K562 (cell line): ENCODE measurements around the gene HEMGN. TPM values are rescaled to one million over a fixed set of nuclear protein-coding genes. Genes with fewer than 3 reads are reported as not detected.

Experiments used
- ATF2 ChIP-seq: sonication (generic); formaldehyde crosslinking; IDR thresholded peaks from 2 replicates; pipeline ENCODE4 v1.8.1; 2022; ENCODE audit warnings: missing genetic modification reagents
- CBFA2T3 ChIP-seq: fragments of 450-650 bp; IDR thresholded peaks from 2 replicates; pipeline ENCODE4 v1.6.1; 2017
- CBFB ChIP-seq: sonication (generic); formaldehyde crosslinking; IDR thresholded peaks from 2 replicates; pipeline ENCODE4 v1.4.0; 2020; ENCODE audit warnings: mild to moderate bottlenecking, missing genetic modification reagents
- CBX5 ChIP-seq: IDR thresholded peaks from 2 replicates; pipeline ENCODE4 v1.6.1; 2014; ENCODE audit warnings: low read depth, borderline replicate concordance
- DACH1 ChIP-seq: fragments of 450-650 bp; IDR thresholded peaks from 2 replicates; pipeline ENCODE4 v1.6.1; 2018; ENCODE audit not compliant: partially characterized antibody
- ETV1 ChIP-seq: fragments of 450-650 bp; conservative IDR thresholded peaks from 2 replicates; pipeline ENCODE4 v1.6.1; 2016; ENCODE audit warnings: missing genetic modification characterization, control low read depth, low read depth, missing compliant biosample characterization
- FOXJ2 ChIP-seq: fragments of 200-800 bp; sonication (Bioruptor generic); IDR thresholded peaks from 2 replicates; pipeline ENCODE4 v1.6.1; 2016; ENCODE audit warnings: missing genetic modification characterization, missing compliant biosample characterization
- FOXK1 ChIP-seq: sonication (generic); formaldehyde crosslinking; IDR thresholded peaks from 2 replicates; pipeline ENCODE4 v1.8.0; 2022; ENCODE audit warnings: missing genetic modification reagents, mild to moderate bottlenecking, borderline replicate concordance
- HOXB6 ChIP-seq: fragments of 250-450 bp; sonication (Bioruptor Pico); IDR thresholded peaks from 2 replicates; pipeline ENCODE4 v1.5.1; 2022; ENCODE audit warnings: mild to moderate bottlenecking, borderline replicate concordance
- KHSRP ChIP-seq: fragments of 450-650 bp; IDR thresholded peaks from 2 replicates; pipeline ENCODE4 v1.6.1; 2017
- MCM5 ChIP-seq: fragments of 450-650 bp; IDR thresholded peaks from 2 replicates; pipeline ENCODE4 v1.6.1; 2016; ENCODE audit warnings: low read depth
- MTF1 ChIP-seq: fragments of 250-450 bp; sonication (Bioruptor Pico); IDR thresholded peaks from 2 replicates; pipeline ENCODE4 v1.9.0; 2021; ENCODE audit warnings: moderate library complexity, mild to moderate bottlenecking, inconsistent platforms, borderline replicate concordance
- NCOA6 ChIP-seq: fragments of 450-650 bp; IDR thresholded peaks from 2 replicates; pipeline ENCODE4 v1.6.1; 2017; ENCODE audit warnings: mild to moderate bottlenecking
- NFRKB ChIP-seq: fragments of 450-650 bp; IDR thresholded peaks from 2 replicates; pipeline ENCODE4 v1.6.1; 2016; ENCODE audit warnings: low read depth
- PKNOX1 ChIP-seq: fragments of 450-650 bp; IDR thresholded peaks from 2 replicates; pipeline ENCODE4 v1.6.1; 2016
- POLR2A ChIP-seq: fragments of 450-650 bp; conservative IDR thresholded peaks from 2 replicates; pipeline ENCODE4 v1.6.1; 2016
- PPARD ChIP-seq: fragments of 250-450 bp; sonication (Bioruptor Pico); IDR thresholded peaks from 2 replicates; pipeline ENCODE4 v1.8.0; 2022; ENCODE audit warnings: inconsistent platforms, mild to moderate bottlenecking, moderate library complexity
- RFX7 ChIP-seq: fragments of 250-450 bp; sonication (Bioruptor Pico); IDR thresholded peaks from 2 replicates; pipeline ENCODE4 v1.5.1; 2021; ENCODE audit warnings: mild to moderate bottlenecking
- SMARCA4 ChIP-seq: fragments of 450-650 bp; IDR thresholded peaks from 2 replicates; pipeline ENCODE4 v1.6.1; 2016
- SMC3 ChIP-seq: conservative IDR thresholded peaks from 2 replicates; pipeline ENCODE4 v1.6.1; 2011; ENCODE audit warnings: low read depth, low read length, improper control_type of control experiment; ENCODE audit not compliant: insufficient read depth
- SPI1 ChIP-seq: IDR thresholded peaks from 2 replicates; pipeline ENCODE4 v1.6.1; 2011; ENCODE audit warnings: low read depth, low read length, control low read depth, borderline replicate concordance
- TGIF2 ChIP-seq: sonication (generic); formaldehyde crosslinking; IDR thresholded peaks from 2 replicates; pipeline ENCODE4 v1.8.1; 2022; ENCODE audit warnings: mild to moderate bottlenecking, missing genetic modification reagents, moderate library complexity
- THRAP3 ChIP-seq: fragments of 450-650 bp; IDR thresholded peaks from 2 replicates; pipeline ENCODE4 v1.6.1; 2016; ENCODE audit warnings: mild to moderate bottlenecking, inconsistent platforms, borderline replicate concordance
- YBX1 ChIP-seq: fragments of 450-650 bp; IDR thresholded peaks from 2 replicates; pipeline ENCODE4 v1.7.1; 2016; ENCODE audit warnings: mild to moderate bottlenecking
- ZBTB1 ChIP-seq: sonication (generic); formaldehyde crosslinking; IDR thresholded peaks from 2 replicates; pipeline ENCODE4 v1.8.1; 2023; ENCODE audit warnings: missing genetic modification reagents, low read depth, mild to moderate bottlenecking, borderline replicate concordance
- ZNF217 ChIP-seq: sonication (generic); formaldehyde crosslinking; IDR thresholded peaks from 2 replicates; pipeline ENCODE4 v1.8.0; 2022; ENCODE audit warnings: mild to moderate bottlenecking, missing genetic modification reagents
- ZNF224 ChIP-seq: sonication (generic); formaldehyde crosslinking; IDR thresholded peaks from 2 replicates; pipeline ENCODE4 v1.8.0; 2022; ENCODE audit warnings: mild to moderate bottlenecking, missing genetic modification reagents
- ZNF24 ChIP-seq: fragments of 450-650 bp; IDR thresholded peaks from 2 replicates; pipeline ENCODE4 v1.6.1; 2016
- polyA plus RNA-seq, 8 experiments: library from polyadenylated mRNA; depleted of rRNA in 4 of 8; stranded (reverse) in 5 of 8; unstranded in 3 of 8; fragments of >200 nt; fragmentation: Nextera tagmentation in 2 of 8; fragmentation: Illumina TruSeq in 1 of 8; extraction: Ambion mirVana in 2 of 8; extraction: Trizol in 1 of 8; gene quantifications; 2 replicates each; pipeline versions ENCODE4 v1.2.1 to v1.2.3, GENCODE V29; 2011 to 2014; ENCODE audit warnings: inconsistent platforms in 1 of 8, missing spikeins in 1 of 8
- total RNA-seq, 7 experiments: library from RNA; depleted of rRNA in 6 of 7; stranded (reverse); fragments of >200 nt in 6 of 7; fragmentation: Illumina TruSeq in 2 of 7; extraction: Trizol in 2 of 7; gene quantifications; 2 replicates each; pipeline versions ENCODE4 v1.2.1 to v1.2.3, GENCODE V29; 2011 to 2021; ENCODE audit warnings: low replicate concordance in 1 of 7
- TF ChIP-seq, protein P1 (sequence below): fragments of 200-800 bp; sonication (Bioruptor generic); IDR thresholded peaks from 2 replicates; pipeline ENCODE4 v1.6.1; 2017; ENCODE audit warnings: missing genetic modification characterization, missing compliant biosample characterization

The HEMGN gene
- total and polyA plus RNA-seq, 9 of the 15 experiments (the other 6 are each of a cell fraction or from before 2014, with no cell fraction given): 56.3 to 258 (median 137) TPM

- TF ChIP-seq ZNF224 (CRISPR knock-in tag) (no peak), MTF1 (0 out of 2 replicates have a peak, but pooled peaks have one; percentile 33), THRAP3 (no peak), NCOA6 (no peak), RFX7 (no peak), CBFA2T3 (no peak), YBX1 (no peak), SMARCA4 (no peak), ETV1 (tag) (no peak), FOXJ2 (tag) (peak; percentile 45; the same call in 1 of the 2 replicates), TGIF2 (CRISPR knock-in tag) (no peak), DACH1 (no peak), PPARD (CRISPR knock-in tag) (no peak), CBX5 (no peak), HOXB6 (CRISPR knock-in tag) (no peak), ZNF217 (CRISPR knock-in tag) (no peak), ZBTB1 (CRISPR knock-in tag) (no peak), NFRKB (peak; percentile 81), FOXK1 (CRISPR knock-in tag) (peak; percentile 58; the same call in 1 of the 2 replicates), MCM5 (no peak), ZNF24 (no peak), POLR2A (no peak), SMC3 (no peak), CBFB (no peak), KHSRP (no peak), PKNOX1 (peak; percentile 83), SPI1 (no peak), ATF2 (CRISPR knock-in tag) (no peak)
- TF ChIP-seq, protein P1, sequence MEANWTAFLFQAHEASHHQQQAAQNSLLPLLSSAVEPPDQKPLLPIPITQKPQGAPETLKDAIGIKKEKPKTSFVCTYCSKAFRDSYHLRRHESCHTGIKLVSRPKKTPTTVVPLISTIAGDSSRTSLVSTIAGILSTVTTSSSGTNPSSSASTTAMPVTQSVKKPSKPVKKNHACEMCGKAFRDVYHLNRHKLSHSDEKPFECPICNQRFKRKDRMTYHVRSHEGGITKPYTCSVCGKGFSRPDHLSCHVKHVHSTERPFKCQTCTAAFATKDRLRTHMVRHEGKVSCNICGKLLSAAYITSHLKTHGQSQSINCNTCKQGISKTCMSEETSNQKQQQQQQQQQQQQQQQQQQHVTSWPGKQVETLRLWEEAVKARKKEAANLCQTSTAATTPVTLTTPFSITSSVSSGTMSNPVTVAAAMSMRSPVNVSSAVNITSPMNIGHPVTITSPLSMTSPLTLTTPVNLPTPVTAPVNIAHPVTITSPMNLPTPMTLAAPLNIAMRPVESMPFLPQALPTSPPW (CRISPR knock-in tag): no peak
Observed at GRCh38 chr9:97980918-97981845, 43.2 kb upstream of the HEMGN start (continued).
